Keratinocyte (primary cell): Measurements from ENCODE around the gene WDR83. TPM values are rescaled to one million over a fixed set of nuclear protein-coding genes. Genes with fewer than 3 reads are reported as not detected.

Experiments used
- DNase-seq: peaks from one replicate; pipeline ENCODE4 v3.0.0-alpha.2; 2011; ENCODE audit warnings: low read depth, missing footprints, low spot score
- FAIRE-seq: peaks from 2 replicates; lab custom pipeline; 2011; peaks lifted over from hg19 to GRCh38; lab: Jason Lieb, UNC
- H2AFZ ChIP-seq: 2 replicates; pipeline ENCODE4 v1.6.0; 2012; ENCODE audit warnings: low read length, control low read depth, inconsistent platforms; ENCODE audit not compliant: control insufficient read depth
- H3K27ac ChIP-seq: 2 replicates; pipeline ENCODE4 v1.5.1; 2011; ENCODE audit warnings: low read length; ENCODE audit not compliant: control insufficient read depth, insufficient read depth
- H3K27me3 ChIP-seq: 3 replicates; pipeline ENCODE4 v1.6.0; 2011; ENCODE audit warnings: low read length; ENCODE audit not compliant: control insufficient read depth, insufficient read depth; ENCODE audit errors: extremely low read depth
- H3K36me3 ChIP-seq, 2 experiments: 2 replicates in 1 of 2; 3 replicates in 1 of 2; pipeline ENCODE4 v1.5.1; 2011; ENCODE audit warnings: low read length in 2 of 2, mild to moderate bottlenecking in 1 of 2; ENCODE audit not compliant: control insufficient read depth in 2 of 2, insufficient read depth in 2 of 2; ENCODE audit errors: extremely low read depth in 1 of 2
- H3K4me1 ChIP-seq: 3 replicates; pipeline ENCODE4 v1.5.1; 2011; ENCODE audit warnings: low read length; ENCODE audit not compliant: control insufficient read depth, insufficient read depth; ENCODE audit errors: extremely low read depth
- H3K4me2 ChIP-seq: 3 replicates; pipeline ENCODE4 v1.6.0; 2011; ENCODE audit warnings: low read depth, low read length; ENCODE audit not compliant: control insufficient read depth, insufficient read depth; ENCODE audit errors: extremely low read depth
- H3K4me3 ChIP-seq, 3 experiments: fragments of 200-600 bp in 1 of 3; sonication (generic) in 1 of 3; 2 replicates in 2 of 3; 3 replicates in 1 of 3; pipeline ENCODE4 v1.5.1; 2011 to 2016; ENCODE audit warnings: low read length in 3 of 3, mild to moderate bottlenecking in 3 of 3, control low read depth in 2 of 3, inconsistent platforms in 1 of 3, low read depth in 1 of 3, mixed read lengths in 1 of 3, mixed run types in 1 of 3, moderate library complexity in 1 of 3; ENCODE audit not compliant: control insufficient read depth in 2 of 3, insufficient read depth in 2 of 3; ENCODE audit errors: extremely low read depth in 1 of 3
- H3K79me2 ChIP-seq: 2 replicates; pipeline ENCODE4 v1.6.0; 2012; ENCODE audit warnings: low read length; ENCODE audit not compliant: control insufficient read depth, insufficient read depth
- H3K9ac ChIP-seq: 3 replicates; pipeline ENCODE4 v1.6.0; 2011; ENCODE audit warnings: low read length; ENCODE audit not compliant: control insufficient read depth, insufficient read depth; ENCODE audit errors: extremely low read depth
- H3K9me1 ChIP-seq: 3 replicates; pipeline ENCODE4 v1.6.0; 2011; ENCODE audit warnings: low read length; ENCODE audit not compliant: control insufficient read depth, insufficient read depth; ENCODE audit errors: extremely low read depth
- H3K9me3 ChIP-seq: 2 replicates; pipeline ENCODE4 v1.5.1; 2012; ENCODE audit warnings: low read depth, low read length; ENCODE audit not compliant: control insufficient read depth
- H4K20me1 ChIP-seq: 3 replicates; pipeline ENCODE4 v1.6.0; 2011; ENCODE audit warnings: low read length; ENCODE audit not compliant: control insufficient read depth, insufficient read depth; ENCODE audit errors: extremely low read depth
- CTCF ChIP-seq, 3 experiments: IDR thresholded peaks in 1 of 3; conservative IDR thresholded peaks in 1 of 3; optimal IDR thresholded peaks in 1 of 3; 2 replicates in 2 of 3; 3 replicates in 1 of 3; pipeline versions ENCODE3 to v1.5.1; 2011; ENCODE audit warnings: low read length in 3 of 3, mild to moderate bottlenecking in 3 of 3, moderate library complexity in 2 of 3, control low read depth in 1 of 3, inconsistent platforms in 1 of 3; ENCODE audit not compliant: insufficient read depth in 2 of 3; ENCODE audit errors: extremely low read depth in 1 of 3
- EZH2 ChIP-seq: IDR thresholded peaks from one replicate; pipeline ENCODE4 v1.6.1; 2012; ENCODE audit warnings: inconsistent platforms, mild to moderate bottlenecking, low read length, moderate library complexity
- dilution Hi-C: fragments of 300-500 bp; cut with MboI; formaldehyde crosslinking; loops from one replicate; pipeline ENCODE4 v1.7.0; 2020; ENCODE audit warnings: low sequenced_read_pairs; ENCODE audit not compliant: extremely low pct_ligation_motif_present
- polyA plus RNA-seq, 5 experiments: library from polyadenylated mRNA; depleted of rRNA in 3 of 5; stranded (reverse) in 3 of 5; stranded (forward) in 1 of 5; unstranded in 1 of 5; fragments of >200 nt; gene quantifications; 1 replicate in 1 of 5; 2 replicates in 3 of 5; 3 replicates in 1 of 5; pipeline versions ENCODE4 v1.2.1 to v1.2.3, GENCODE V29; 2011 to 2012; ENCODE audit warnings: missing spikeins in 2 of 5, low read depth in 1 of 5, low replicate concordance in 1 of 5

WDR83 gene
- polyA plus RNA-seq, 1 donor (not counting 4 experiments of a cell fraction or from before 2014, with no cell fraction given) = 3.8 TPM

- no peaks in the 10 kb centered on the region for H3K9me1 ChIP-seq
- no peak overlapping the region for H3K4me2 ChIP-seq
- no peaks in the 10 kb centered on the region for H3K27me3 ChIP-seq
- peaks cover 11 to 13% of the 10 kb centered on the region in 2 experiments for H3K36me3 ChIP-seq
- dilution Hi-C loops = no loop called here
- H3K4me3 ChIP-seq = no peak overlapping the region
- no peaks in the 10 kb centered on the region for H3K4me1 ChIP-seq
- H2AFZ ChIP-seq = no peak overlapping the region
- H3K79me2 ChIP-seq = no peaks in the 10 kb centered on the region
- DNase-seq (no peak), FAIRE-seq (no peak)
- no peaks in the 10 kb centered on the region for H4K20me1 ChIP-seq
- H3K9ac ChIP-seq = no peak overlapping the region
- H3K27ac ChIP-seq = no peak overlapping the region
- H3K9me3 ChIP-seq = no peaks in the 10 kb centered on the region
- TF ChIP-seq EZH2 (no peak), CTCF (optimal IDR thresholded peaks at IDR 0.05 in 1 of 3, IDR thresholded peaks at IDR 0.05 in 1 of 3, conservative IDR thresholded peaks at IDR 0.05 in 1 of 3; ENCODE audit: extremely low read depth in 1 of 3, insufficient read depth in 2 of 3, low read length in 3 of 3) (no peak)
These were observed 22.4 kb downstream of the WDR83 start for GRCh38 chr19:12689012-12689411.

- H3K79me2 ChIP-seq = no peaks in the 10 kb centered on the region
- H3K27me3 ChIP-seq = no peaks in the 10 kb centered on the region
- no peak overlapping the region for H3K4me3 ChIP-seq
- no peak overlapping the region for H2AFZ ChIP-seq
- no peaks in the 10 kb centered on the region for H3K9me1 ChIP-seq
- H3K4me2 ChIP-seq = no peak overlapping the region
- no peak overlapping the region for H3K9ac ChIP-seq
- H3K4me1 ChIP-seq = no peaks in the 10 kb centered on the region
- FAIRE-seq (no peak), DNase-seq (no peak)
- H3K9me3 ChIP-seq = no peaks in the 10 kb centered on the region
- H3K36me3 ChIP-seq = peaks cover 13% of the 10 kb centered on the region in 2 experiments
- no peaks in the 10 kb centered on the region for H4K20me1 ChIP-seq
- H3K27ac ChIP-seq = no peak overlapping the region
- TF ChIP-seq EZH2 = no peak
- no peak for TF ChIP-seq CTCF (optimal IDR thresholded peaks at IDR 0.05 in 1 of 3, IDR thresholded peaks at IDR 0.05 in 1 of 3, conservative IDR thresholded peaks at IDR 0.05 in 1 of 3; ENCODE audit: extremely low read depth in 1 of 3, insufficient read depth in 2 of 3, low read length in 3 of 3)
- dilution Hi-C loops = no loop called here
These were observed 23.1 kb downstream of the WDR83 start for GRCh38 chr19:12689581-12690216.
